ENCODE results near the gene SHFL.

DNA sequence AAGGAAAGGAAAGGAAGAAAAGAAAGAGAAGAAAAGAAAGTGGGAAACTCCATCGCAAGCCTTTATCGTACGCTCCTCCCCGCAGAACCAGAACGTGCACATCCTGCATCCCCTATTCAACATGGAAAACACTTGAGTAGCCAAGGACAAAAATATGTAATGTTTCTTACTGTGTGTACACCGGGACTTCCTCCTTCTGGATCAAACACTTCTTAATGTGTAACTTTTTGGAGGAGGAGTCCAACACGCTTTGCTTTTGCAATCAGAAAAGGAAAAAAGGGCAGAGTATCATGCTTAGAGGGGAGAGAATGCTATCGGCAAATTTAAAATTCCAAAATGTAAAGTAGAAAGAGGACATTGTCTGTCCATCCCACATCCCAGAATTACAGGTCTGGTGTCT lies 7.8 kb upstream of the SHFL start:
- no peak for TF ChIP-seq POLR2A (IDR thresholded peaks at IDR 0.05)
- TF ChIP-seq, protein P1, sequence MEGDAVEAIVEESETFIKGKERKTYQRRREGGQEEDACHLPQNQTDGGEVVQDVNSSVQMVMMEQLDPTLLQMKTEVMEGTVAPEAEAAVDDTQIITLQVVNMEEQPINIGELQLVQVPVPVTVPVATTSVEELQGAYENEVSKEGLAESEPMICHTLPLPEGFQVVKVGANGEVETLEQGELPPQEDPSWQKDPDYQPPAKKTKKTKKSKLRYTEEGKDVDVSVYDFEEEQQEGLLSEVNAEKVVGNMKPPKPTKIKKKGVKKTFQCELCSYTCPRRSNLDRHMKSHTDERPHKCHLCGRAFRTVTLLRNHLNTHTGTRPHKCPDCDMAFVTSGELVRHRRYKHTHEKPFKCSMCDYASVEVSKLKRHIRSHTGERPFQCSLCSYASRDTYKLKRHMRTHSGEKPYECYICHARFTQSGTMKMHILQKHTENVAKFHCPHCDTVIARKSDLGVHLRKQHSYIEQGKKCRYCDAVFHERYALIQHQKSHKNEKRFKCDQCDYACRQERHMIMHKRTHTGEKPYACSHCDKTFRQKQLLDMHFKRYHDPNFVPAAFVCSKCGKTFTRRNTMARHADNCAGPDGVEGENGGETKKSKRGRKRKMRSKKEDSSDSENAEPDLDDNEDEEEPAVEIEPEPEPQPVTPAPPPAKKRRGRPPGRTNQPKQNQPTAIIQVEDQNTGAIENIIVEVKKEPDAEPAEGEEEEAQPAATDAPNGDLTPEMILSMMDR (IDR thresholded peaks at IDR 0.05), result no peak

Measured in right lobe of liver (tissue), 4 donors.